Stimulated activated CD4-positive, alpha-beta T cell treated with anti-CD3 and anti-CD28 coated beads, Interleukin-2, amount 100 ng/mL, for 48 hours (primary cell): ENCODE data around the gene PIEZO1.

Source experiments
- DNase-seq, 2 donors: peaks; one replicate each; pipeline ENCODE4 v3.0.0-alpha.2; 2020

PIEZO1 gene

GRCh38 chr16:88732961-88733294 is 52.1 kb downstream of the PIEZO1 start:
- no peak for DNase-seq

GRCh38 chr16:88732172-88732960 is 52.7 kb downstream of the PIEZO1 start:
- DNase-seq = no peak

GRCh38 chr16:88731699-88732098 is 53.3 kb downstream of the PIEZO1 start:
- DNase-seq = no peak

GRCh38 chr16:88730632-88731607 is 54.1 kb downstream of the PIEZO1 start:
- DNase-seq = no peak

- DNase-seq = no peak
These were observed 57.1 kb downstream of the PIEZO1 start for GRCh38 chr16:88727871-88728270.

- no peak for DNase-seq
These were observed 58.0 kb downstream of the PIEZO1 start for GRCh38 chr16:88726981-88727380.

GRCh38 chr16:88726408-88726749 is 58.6 kb downstream of the PIEZO1 start:
- no peak for DNase-seq

GRCh38 chr16:88725609-88726407 is 59.2 kb downstream of the PIEZO1 start:
- DNase-seq = no peak

- no peak for DNase-seq
These were observed 60.0 kb downstream of the PIEZO1 start for GRCh38 chr16:88724855-88725555.

GRCh38 chr16:88723911-88724310 is 61.1 kb downstream of the PIEZO1 start:
- DNase-seq = no peak

- no peak for DNase-seq
These were observed 61.5 kb downstream of the PIEZO1 start for GRCh38 chr16:88723507-88723887.

GRCh38 chr16:88722784-88723506 is 62.1 kb downstream of the PIEZO1 start:
- DNase-seq = no peak

- no peak for DNase-seq
These were observed 62.9 kb downstream of the PIEZO1 start for GRCh38 chr16:88721815-88722755.

- DNase-seq = no peak
These were observed 63.8 kb downstream of the PIEZO1 start for GRCh38 chr16:88721236-88721635.

- no peak for DNase-seq
These were observed 64.5 kb downstream of the PIEZO1 start for GRCh38 chr16:88720396-88720970.

- no peak for DNase-seq
These were observed 65.1 kb downstream of the PIEZO1 start for GRCh38 chr16:88719933-88720296.

- no peak for DNase-seq
These were observed 65.6 kb downstream of the PIEZO1 start for GRCh38 chr16:88719267-88719932.

GRCh38 chr16:88718178-88718577 is 66.8 kb downstream of the PIEZO1 start:
- DNase-seq = no peak

GRCh38 chr16:88716601-88717001 is 68.4 kb downstream of the PIEZO1 start:
- DNase-seq = no peak

- DNase-seq = no peak
These were observed 68.8 kb downstream of the PIEZO1 start for GRCh38 chr16:88716201-88716600.
